ENCODE measurements around the gene FAM110A.

GRCh38 chr20:884983-885952, 51.8 kb downstream of the FAM110A start:
- TF ChIP-seq USF1 (IDR thresholded peaks at IDR 0.05) = no peak
- TF ChIP-seq YY1 (IDR thresholded peaks at IDR 0.05; ENCODE audit: low read depth) = no peak
- no peak for TF ChIP-seq CREB1 (IDR thresholded peaks at IDR 0.05; ENCODE audit: low read depth)
- no peak for TF ChIP-seq EGR1 (IDR thresholded peaks at IDR 0.05)
- no peak for TF ChIP-seq MAX (IDR thresholded peaks at IDR 0.05)
- TF ChIP-seq EP300 (IDR thresholded peaks at IDR 0.05; ENCODE audit: borderline replicate concordance) = no peak
- no peak for TF ChIP-seq RAD21 (IDR thresholded peaks at IDR 0.05; ENCODE audit: low read depth)
- no peak for TF ChIP-seq TCF12 (IDR thresholded peaks at IDR 0.05; ENCODE audit: low read depth)
- TF ChIP-seq NFIC (IDR thresholded peaks at IDR 0.05) = no peak
- no peak for TF ChIP-seq CEBPB (IDR thresholded peaks at IDR 0.05)
